SJCRH30 (cell line): ENCODE data around the gene UBE2J2. TPM values are rescaled to one million over a fixed set of nuclear protein-coding genes. Genes with fewer than 3 reads are reported as not detected.

Experiments
- DNase-seq, 2 experiments: peaks; one replicate each; pipeline ENCODE4 v3.0.0-alpha.2; 2015 to 2020
- H3K27ac ChIP-seq: fragments of 250-450 bp; sonication (Bioruptor Pico); 2 replicates; pipeline ENCODE4 v1.5.1; 2020; ENCODE audit warnings: mild to moderate bottlenecking, moderate library complexity
- H3K27me3 ChIP-seq: fragments of 250-450 bp; sonication (Bioruptor Pico); 2 replicates; pipeline ENCODE4 v1.5.1; 2020; ENCODE audit warnings: mild to moderate bottlenecking, moderate library complexity
- H3K36me3 ChIP-seq: fragments of 250-450 bp; sonication (Bioruptor Pico); 2 replicates; pipeline ENCODE4 v1.5.1; 2020; ENCODE audit warnings: mild to moderate bottlenecking, moderate library complexity
- H3K4me1 ChIP-seq: fragments of 250-450 bp; sonication (Bioruptor Pico); 2 replicates; pipeline ENCODE4 v1.5.1; 2020; ENCODE audit warnings: mild to moderate bottlenecking, moderate library complexity
- H3K4me3 ChIP-seq: fragments of 250-450 bp; sonication (Bioruptor Pico); 2 replicates; pipeline ENCODE4 v1.5.1; 2020; ENCODE audit warnings: mild to moderate bottlenecking, moderate library complexity
- H3K9me3 ChIP-seq: fragments of 250-450 bp; sonication (Bioruptor Pico); replicated peaks from 2 replicates; pipeline ENCODE4 v1.5.1; 2020; ENCODE audit warnings: mild to moderate bottlenecking, moderate library complexity
- total RNA-seq: library from RNA; depleted of rRNA; stranded (reverse); fragments of >200 nt; shearing (Covaris generic); gene quantifications from 2 replicates; pipeline ENCODE4 v1.2.3, GENCODE V29; 2014

The UBE2J2 gene
- total RNA-seq, 1 experiment from 2014 or later: 115 TPM

GRCh38 chr1:1282998-1283397, 9.3 kb upstream of the UBE2J2 start:
- DNase-seq: peak; percentile 70 to 73
- no peak overlapping the region; the same call in 1 of the 2 replicates for H3K27ac ChIP-seq

DNA sequence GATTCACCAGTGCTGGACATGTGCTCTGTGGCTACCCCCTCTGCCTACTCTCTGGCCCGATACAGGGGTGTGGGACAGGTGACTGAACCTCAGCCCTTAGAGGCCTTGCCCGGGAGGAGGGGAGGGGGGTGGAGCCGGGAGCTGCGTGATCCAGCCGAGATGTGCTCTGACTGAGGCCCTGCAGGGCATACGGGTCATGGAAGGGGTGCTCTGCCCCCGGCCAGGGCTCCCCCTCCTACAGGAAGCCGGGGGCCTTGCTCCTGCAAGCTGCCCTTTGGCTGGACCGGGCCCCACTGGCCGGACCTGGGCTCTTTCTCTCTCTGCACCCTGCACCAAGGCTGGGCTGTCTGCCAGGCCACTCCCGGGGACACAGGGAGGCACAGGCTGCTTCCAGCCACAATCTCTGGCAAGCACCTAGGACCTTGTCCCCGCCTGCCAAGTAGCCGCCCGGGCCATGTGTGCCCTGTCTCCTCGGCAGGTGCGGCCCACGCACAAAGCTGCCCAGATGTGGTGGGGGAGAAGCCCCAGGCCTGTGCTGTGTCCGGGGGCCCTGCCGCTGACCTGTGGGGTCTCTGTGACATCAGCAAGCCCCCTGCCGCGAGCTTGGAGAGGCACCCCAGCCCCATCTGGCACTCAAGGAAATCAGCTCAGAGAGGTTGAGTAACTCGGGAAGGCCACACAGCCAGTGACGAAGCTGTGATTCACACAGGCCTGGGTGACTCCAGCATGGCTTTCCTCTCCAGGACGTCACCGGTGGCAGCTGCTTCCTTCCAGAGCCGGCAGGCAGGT, 8.1 kb upstream of the UBE2J2 start:
- DNase-seq: peak; percentile 76 to 81
- no peak overlapping the region for H3K4me3 ChIP-seq
- no peaks in the 10 kb centered on the region for H3K27me3 ChIP-seq
- no peaks in the 10 kb centered on the region for H3K9me3 ChIP-seq
- H3K27ac ChIP-seq: no peak overlapping the region; the same call in 1 of the 2 replicates
- H3K36me3 ChIP-seq: no peaks in the 10 kb centered on the region
- peaks cover 5% of the 10 kb centered on the region; the same call in 1 of the 2 replicates for H3K4me1 ChIP-seq

More at GRCh38 chr1:1282998-1283397, 9.3 kb upstream of the UBE2J2 start:
- H3K4me3 ChIP-seq: no peak overlapping the region
- H3K36me3 ChIP-seq: no peaks in the 10 kb centered on the region
- H3K9me3 ChIP-seq: no peaks in the 10 kb centered on the region
- peaks cover 5% of the 10 kb centered on the region; the same call in 1 of the 2 replicates for H3K4me1 ChIP-seq
- no peaks in the 10 kb centered on the region for H3K27me3 ChIP-seq

DNA sequence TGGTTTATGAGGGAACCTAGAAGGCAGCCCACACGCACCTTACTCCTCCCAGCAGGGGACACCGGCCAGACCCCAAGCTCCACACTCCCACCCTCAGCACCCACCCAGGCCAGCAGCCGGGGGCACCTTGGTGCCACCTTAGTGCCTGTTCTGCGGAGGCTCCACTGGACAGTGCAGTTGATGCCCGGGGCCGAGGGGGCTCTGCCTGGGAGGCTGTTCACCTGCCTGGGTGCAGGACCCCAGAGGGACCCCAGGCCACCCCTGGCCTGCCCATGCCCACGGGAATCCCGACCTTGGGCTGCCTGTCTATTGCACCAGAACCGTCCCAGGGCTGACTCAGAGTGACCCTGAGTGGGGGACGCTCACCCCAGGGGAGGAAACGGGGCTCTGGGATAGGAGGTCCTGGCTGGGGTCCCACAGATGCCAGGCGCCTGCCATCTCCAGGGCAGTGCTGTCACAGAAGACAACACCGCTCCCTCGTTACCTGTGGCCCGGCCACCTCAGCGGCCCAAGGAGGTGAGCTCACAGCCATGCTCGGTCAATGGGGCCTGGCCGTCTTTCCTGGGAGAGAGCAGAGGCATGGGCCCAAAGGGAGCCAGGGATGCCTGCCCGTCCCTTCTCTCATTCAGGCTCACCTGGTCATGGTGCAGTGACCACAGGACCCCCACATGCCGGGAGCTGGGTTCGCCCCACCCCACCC, 7.3 kb upstream of the UBE2J2 start:
- H3K27me3 ChIP-seq: no peaks in the 10 kb centered on the region
- no peak overlapping the region for H3K4me3 ChIP-seq
- no peak overlapping the region for H3K27ac ChIP-seq
- H3K9me3 ChIP-seq: no peaks in the 10 kb centered on the region
- no peak for DNase-seq
- no peaks in the 10 kb centered on the region for H3K36me3 ChIP-seq
- peaks cover 5% of the 10 kb centered on the region; the same call in 1 of the 2 replicates for H3K4me1 ChIP-seq

DNA sequence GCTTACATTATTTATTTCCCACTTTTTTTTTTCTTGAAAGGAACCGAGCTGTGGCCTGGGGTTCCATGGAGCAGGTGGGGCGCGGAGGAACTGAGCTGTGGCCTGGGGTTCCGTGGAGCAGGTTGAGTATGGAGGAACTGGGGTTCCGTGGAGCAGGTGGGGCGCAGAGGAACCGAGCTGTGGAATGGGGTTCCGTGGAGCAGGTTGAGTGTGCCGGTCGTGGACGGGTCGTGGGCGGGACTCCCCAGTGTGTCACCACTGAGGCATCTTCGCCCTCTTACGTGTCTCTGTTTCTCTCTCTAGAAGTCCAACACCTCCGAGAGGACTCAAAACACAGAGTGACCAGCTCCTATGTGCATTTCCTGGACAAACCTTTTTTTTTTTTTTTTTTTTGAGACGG, 5.4 kb upstream of the UBE2J2 start:
- H3K9me3 ChIP-seq: no peaks in the 10 kb centered on the region
- no peaks in the 10 kb centered on the region for H3K36me3 ChIP-seq
- DNase-seq: no peak
- peaks cover 9% of the 10 kb centered on the region; the same call in 1 of the 2 replicates for H3K4me1 ChIP-seq
- no peaks in the 10 kb centered on the region for H3K27me3 ChIP-seq
- no peak overlapping the region for H3K4me3 ChIP-seq
- H3K27ac ChIP-seq: no peak overlapping the region

GRCh38 chr1:1278620-1279019, 5.0 kb upstream of the UBE2J2 start:
- no peak overlapping the region for H3K4me3 ChIP-seq
- peaks cover 9% of the 10 kb centered on the region; the same call in 1 of the 2 replicates for H3K4me1 ChIP-seq
- no peaks in the 10 kb centered on the region for H3K36me3 ChIP-seq
- no peaks in the 10 kb centered on the region for H3K9me3 ChIP-seq
- H3K27me3 ChIP-seq: no peaks in the 10 kb centered on the region
- no peak for DNase-seq
- no peak overlapping the region for H3K27ac ChIP-seq

GRCh38 chr1:1275836-1276235, 2.2 kb upstream of the UBE2J2 start:
- Histone ChIP-seq H3K9me3 (no peaks in the 10 kb centered on the region), H3K4me1 (peaks cover 3% of the 10 kb centered on the region; the same call in 1 of the 2 replicates), H3K36me3 (0 out of 2 replicates have a peak, but pooled peaks cover 5% of the 10 kb centered on the region), H3K27me3 (no peaks in the 10 kb centered on the region), H3K27ac (no peak overlapping the region), H3K4me3 (no peak overlapping the region)
- no peak for DNase-seq

GRCh38 chr1:1274931-1275431, 1.3 kb upstream of the UBE2J2 start:
- Histone ChIP-seq H3K4me1 (peaks cover 3% of the 10 kb centered on the region; the same call in 1 of the 2 replicates), H3K27ac (no peak overlapping the region; the same call in 1 of the 2 replicates), H3K9me3 (no peaks in the 10 kb centered on the region), H3K4me3 (peak overlapping the region; percentile 93; the same call in 1 of the 2 replicates), H3K36me3 (0 out of 2 replicates have a peak, but pooled peaks cover 5% of the 10 kb centered on the region), H3K27me3 (no peaks in the 10 kb centered on the region)
- no peak for DNase-seq

DNA sequence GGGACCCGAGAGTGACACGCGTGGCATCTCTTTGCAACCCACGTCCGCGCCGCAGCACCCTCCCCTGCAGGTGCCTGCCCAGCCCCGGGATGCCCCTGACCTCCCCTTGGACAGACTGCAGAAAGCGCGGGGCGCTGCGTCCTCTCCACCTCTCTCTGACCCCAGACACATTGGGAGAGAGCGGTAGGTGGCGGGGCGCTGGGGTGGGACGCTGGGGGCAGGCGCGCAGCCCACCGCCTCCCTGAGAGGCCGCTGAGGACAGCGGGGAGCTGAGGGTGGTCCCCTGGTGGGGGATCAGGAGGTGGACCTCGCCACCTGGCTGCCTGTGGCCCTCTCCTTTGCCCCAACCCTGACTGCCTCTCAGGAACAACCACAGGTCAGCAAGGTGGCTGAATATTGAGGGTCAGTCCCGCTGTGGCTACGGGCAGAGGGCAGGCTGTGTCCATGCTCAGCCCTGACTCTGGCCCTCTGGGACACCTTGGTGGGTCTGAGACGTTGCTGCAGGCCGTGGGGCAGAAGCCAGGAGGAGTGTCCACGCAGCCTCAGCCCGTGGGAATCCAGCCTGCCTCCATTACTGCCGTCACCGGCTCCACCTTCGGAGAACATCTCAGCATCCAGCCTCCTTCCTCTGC, 761 bp upstream of the UBE2J2 start:
- peak overlapping the region; percentile 93 for H3K4me3 ChIP-seq
- H3K36me3 ChIP-seq: 0 out of 2 replicates have a peak, but pooled peaks cover 5% of the 10 kb centered on the region
- no peaks in the 10 kb centered on the region for H3K9me3 ChIP-seq
- H3K27ac ChIP-seq: peak overlapping the region; percentile 48; the same call in 1 of the 2 replicates
- no peak for DNase-seq
- no peaks in the 10 kb centered on the region for H3K27me3 ChIP-seq
- H3K4me1 ChIP-seq: peaks cover 3% of the 10 kb centered on the region; the same call in 1 of the 2 replicates

DNA sequence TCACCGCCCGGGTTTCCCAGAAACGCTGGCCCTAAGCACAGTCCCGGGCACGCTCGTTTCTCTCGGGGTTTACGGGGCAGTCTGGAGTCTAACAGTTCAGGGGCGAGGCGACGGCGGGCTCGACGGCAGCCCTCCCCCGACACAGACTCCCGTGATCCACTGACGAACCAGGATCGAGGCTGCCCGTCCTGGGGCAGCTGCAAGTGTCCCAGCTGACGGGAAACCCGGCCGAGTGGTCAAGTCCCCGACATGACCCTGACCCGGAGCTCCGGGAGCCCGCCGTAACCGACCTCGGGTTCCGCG, 494 bp downstream of the UBE2J2 start:
- H3K36me3 ChIP-seq: peaks cover 7% of the 10 kb centered on the region; the same call in 1 of the 2 replicates
- H3K27ac ChIP-seq: peak overlapping the region; percentile 48; the same call in 1 of the 2 replicates
- H3K4me3 ChIP-seq: peak overlapping the region; percentile 93
- H3K9me3 ChIP-seq: no peaks in the 10 kb centered on the region
- H3K4me1 ChIP-seq: peaks cover 3% of the 10 kb centered on the region; the same call in 1 of the 2 replicates
- no peak for DNase-seq
- no peaks in the 10 kb centered on the region for H3K27me3 ChIP-seq

GRCh38 chr1:1272341-1273208, 1.1 kb downstream of the UBE2J2 start:
- H3K4me3 ChIP-seq: peak overlapping the region; percentile 93
- no peak overlapping the region; the same call in 1 of the 2 replicates for H3K27ac ChIP-seq
- H3K27me3 ChIP-seq: no peaks in the 10 kb centered on the region
- DNase-seq: no peak
- H3K36me3 ChIP-seq: peaks cover 12% of the 10 kb centered on the region
- H3K4me1 ChIP-seq: peaks cover 3% of the 10 kb centered on the region; the same call in 1 of the 2 replicates
- H3K9me3 ChIP-seq: no peaks in the 10 kb centered on the region

DNA sequence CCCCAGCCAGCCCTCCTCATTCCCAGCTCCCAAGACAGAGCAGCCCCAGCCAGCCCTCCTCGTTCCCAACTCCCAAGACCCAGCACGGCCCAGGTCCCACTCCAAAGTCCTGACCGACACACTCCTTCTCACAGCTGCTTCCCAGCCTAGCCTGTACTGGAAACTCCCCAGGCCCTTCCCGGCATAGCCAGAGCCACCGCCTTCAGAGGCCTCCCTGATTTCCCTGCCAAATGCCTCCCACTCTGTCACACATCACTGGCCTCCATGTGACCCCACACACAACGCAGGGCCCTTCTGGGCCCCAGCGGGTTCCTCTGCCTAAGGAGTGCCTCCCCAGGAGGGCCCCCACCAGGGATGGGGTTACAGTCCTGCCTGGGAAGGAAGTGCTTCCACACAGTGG, 2.8 kb downstream of the UBE2J2 start:
- H3K4me3 ChIP-seq: no peak overlapping the region
- no peaks in the 10 kb centered on the region for H3K27me3 ChIP-seq
- H3K4me1 ChIP-seq: peaks cover 3% of the 10 kb centered on the region; the same call in 1 of the 2 replicates
- H3K36me3 ChIP-seq: peaks cover 27% of the 10 kb centered on the region
- H3K9me3 ChIP-seq: no peaks in the 10 kb centered on the region
- DNase-seq: no peak
- H3K27ac ChIP-seq: no peak overlapping the region

GRCh38 chr1:1268284-1268682, 5.4 kb downstream of the UBE2J2 start:
- DNase-seq: no peak
- H3K36me3 ChIP-seq: peaks cover 46% of the 10 kb centered on the region
- no peak overlapping the region for H3K27ac ChIP-seq

GRCh38 chr1:1267488-1268283, 6.0 kb downstream of the UBE2J2 start:
- Histone ChIP-seq H3K4me1 (peaks cover 4% of the 10 kb centered on the region; the same call in 1 of the 2 replicates), H3K27me3 (no peaks in the 10 kb centered on the region), H3K4me3 (no peak overlapping the region), H3K27ac (no peak overlapping the region), H3K9me3 (no peaks in the 10 kb centered on the region), H3K36me3 (peaks cover 52% of the 10 kb centered on the region)
- DNase-seq: no peak

More at GRCh38 chr1:1268284-1268682, 5.4 kb downstream of the UBE2J2 start:
- no peak overlapping the region for H3K4me3 ChIP-seq
- peaks cover 4% of the 10 kb centered on the region; the same call in 1 of the 2 replicates for H3K4me1 ChIP-seq
- H3K27me3 ChIP-seq: no peaks in the 10 kb centered on the region
- no peaks in the 10 kb centered on the region for H3K9me3 ChIP-seq
